Panc1 (cell line): ENCODE results near the gene TEK.
"Not testable (repeated sequence)": the region's sequence is repeated elsewhere in the genome, so short reads cannot be mapped to it uniquely, and the experiment has no call there.

Source experiments
- POLR2AphosphoS5 ChIP-seq: IDR thresholded peaks from 2 replicates; pipeline ENCODE4 v1.6.1; 2012; ENCODE audit warnings: mild to moderate bottlenecking, low read depth, low read length, moderate library complexity
- SIN3A ChIP-seq: IDR thresholded peaks from 2 replicates; pipeline ENCODE4 v1.6.1; 2012; ENCODE audit warnings: low read depth, mild to moderate bottlenecking, low read length, moderate library complexity, borderline replicate concordance; ENCODE audit not compliant: insufficient read depth
- TCF7L2 ChIP-seq: IDR thresholded peaks from 2 replicates; pipeline ENCODE4 v1.6.1; 2011; ENCODE audit warnings: mild to moderate bottlenecking, low read depth, low read length, inconsistent platforms
- TF ChIP-seq, protein P1 (sequence below): fragments of 450-650 bp; IDR thresholded peaks from 2 replicates; pipeline ENCODE4 v1.5.1; 2017; ENCODE audit warnings: mild to moderate bottlenecking
- TF ChIP-seq, protein P2 (sequence below), 2 experiments: IDR thresholded peaks; 2 replicates each; pipeline ENCODE4 v1.6.1; 2011 to 2012; ENCODE audit warnings: low read depth in 2 of 2, control low read depth in 1 of 2, low read length in 1 of 2, mild to moderate bottlenecking in 1 of 2, moderate library complexity in 1 of 2; ENCODE audit not compliant: insufficient read depth in 1 of 2

DNA sequence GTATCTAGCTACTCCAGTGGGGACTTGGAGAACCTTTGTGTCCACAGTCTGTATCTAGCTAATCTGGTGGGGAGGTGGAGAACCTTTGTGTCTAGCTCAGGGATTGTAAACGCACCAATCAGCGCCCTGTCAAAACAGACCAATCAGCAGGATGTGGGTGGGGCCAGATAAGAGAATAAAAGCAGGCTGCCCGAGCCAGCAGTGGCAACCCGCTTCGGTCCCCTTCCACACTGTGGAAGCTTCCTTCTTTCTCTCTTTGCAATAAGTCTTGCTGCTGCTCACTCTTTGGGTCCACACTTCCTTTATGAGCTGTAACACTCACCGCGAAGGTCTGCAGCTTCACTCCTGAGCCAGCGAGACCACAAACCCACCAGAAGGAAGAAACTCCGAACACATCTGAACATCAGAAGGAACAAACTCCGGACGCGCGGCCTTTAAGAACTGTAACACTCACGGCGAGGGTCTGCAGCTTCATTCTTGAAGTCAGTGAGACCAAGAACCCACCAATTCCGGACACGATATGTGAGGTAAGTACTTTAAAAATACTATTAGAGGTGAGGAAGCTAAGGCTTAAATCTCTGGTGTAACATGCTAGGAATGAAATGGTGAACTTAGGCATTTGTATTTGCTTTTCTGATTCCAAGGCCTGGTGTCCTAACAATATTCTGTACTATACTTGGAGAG lies 15.5 kb upstream of the TEK start:
- TF ChIP-seq, protein P1, sequence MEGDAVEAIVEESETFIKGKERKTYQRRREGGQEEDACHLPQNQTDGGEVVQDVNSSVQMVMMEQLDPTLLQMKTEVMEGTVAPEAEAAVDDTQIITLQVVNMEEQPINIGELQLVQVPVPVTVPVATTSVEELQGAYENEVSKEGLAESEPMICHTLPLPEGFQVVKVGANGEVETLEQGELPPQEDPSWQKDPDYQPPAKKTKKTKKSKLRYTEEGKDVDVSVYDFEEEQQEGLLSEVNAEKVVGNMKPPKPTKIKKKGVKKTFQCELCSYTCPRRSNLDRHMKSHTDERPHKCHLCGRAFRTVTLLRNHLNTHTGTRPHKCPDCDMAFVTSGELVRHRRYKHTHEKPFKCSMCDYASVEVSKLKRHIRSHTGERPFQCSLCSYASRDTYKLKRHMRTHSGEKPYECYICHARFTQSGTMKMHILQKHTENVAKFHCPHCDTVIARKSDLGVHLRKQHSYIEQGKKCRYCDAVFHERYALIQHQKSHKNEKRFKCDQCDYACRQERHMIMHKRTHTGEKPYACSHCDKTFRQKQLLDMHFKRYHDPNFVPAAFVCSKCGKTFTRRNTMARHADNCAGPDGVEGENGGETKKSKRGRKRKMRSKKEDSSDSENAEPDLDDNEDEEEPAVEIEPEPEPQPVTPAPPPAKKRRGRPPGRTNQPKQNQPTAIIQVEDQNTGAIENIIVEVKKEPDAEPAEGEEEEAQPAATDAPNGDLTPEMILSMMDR, result not testable (repeated sequence)
- TF ChIP-seq, protein P2, sequence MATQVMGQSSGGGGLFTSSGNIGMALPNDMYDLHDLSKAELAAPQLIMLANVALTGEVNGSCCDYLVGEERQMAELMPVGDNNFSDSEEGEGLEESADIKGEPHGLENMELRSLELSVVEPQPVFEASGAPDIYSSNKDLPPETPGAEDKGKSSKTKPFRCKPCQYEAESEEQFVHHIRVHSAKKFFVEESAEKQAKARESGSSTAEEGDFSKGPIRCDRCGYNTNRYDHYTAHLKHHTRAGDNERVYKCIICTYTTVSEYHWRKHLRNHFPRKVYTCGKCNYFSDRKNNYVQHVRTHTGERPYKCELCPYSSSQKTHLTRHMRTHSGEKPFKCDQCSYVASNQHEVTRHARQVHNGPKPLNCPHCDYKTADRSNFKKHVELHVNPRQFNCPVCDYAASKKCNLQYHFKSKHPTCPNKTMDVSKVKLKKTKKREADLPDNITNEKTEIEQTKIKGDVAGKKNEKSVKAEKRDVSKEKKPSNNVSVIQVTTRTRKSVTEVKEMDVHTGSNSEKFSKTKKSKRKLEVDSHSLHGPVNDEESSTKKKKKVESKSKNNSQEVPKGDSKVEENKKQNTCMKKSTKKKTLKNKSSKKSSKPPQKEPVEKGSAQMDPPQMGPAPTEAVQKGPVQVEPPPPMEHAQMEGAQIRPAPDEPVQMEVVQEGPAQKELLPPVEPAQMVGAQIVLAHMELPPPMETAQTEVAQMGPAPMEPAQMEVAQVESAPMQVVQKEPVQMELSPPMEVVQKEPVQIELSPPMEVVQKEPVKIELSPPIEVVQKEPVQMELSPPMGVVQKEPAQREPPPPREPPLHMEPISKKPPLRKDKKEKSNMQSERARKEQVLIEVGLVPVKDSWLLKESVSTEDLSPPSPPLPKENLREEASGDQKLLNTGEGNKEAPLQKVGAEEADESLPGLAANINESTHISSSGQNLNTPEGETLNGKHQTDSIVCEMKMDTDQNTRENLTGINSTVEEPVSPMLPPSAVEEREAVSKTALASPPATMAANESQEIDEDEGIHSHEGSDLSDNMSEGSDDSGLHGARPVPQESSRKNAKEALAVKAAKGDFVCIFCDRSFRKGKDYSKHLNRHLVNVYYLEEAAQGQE (IDR thresholded peaks at IDR 0.05; ENCODE audit: insufficient read depth in 1 of 2, low read depth in 2 of 2, low read length in 1 of 2), result not testable (repeated sequence)
- TF ChIP-seq POLR2AphosphoS5, SIN3A, TCF7L2: not testable (repeated sequence)
